AG08395 (cell line): ENCODE measurements around the gene CA9.
"Not testable (repeated sequence)": the region's sequence is repeated elsewhere in the genome, so short reads cannot be mapped to it uniquely, and the experiment has no call there.

ENCODE experiments used
- DNase-seq: peaks from one replicate; pipeline ENCODE4 v3.0.0; 2012; ENCODE audit warnings: mixed read lengths, low spot score

CA9 gene

GRCh38 chr9:35673132-35674024 lies at the start of gene CA9:
TSS of gene CA9 (plus strand) at chr9:35673928. CDS start at chr9:35673960, 32 bp downstream.
- no peak for DNase-seq

GRCh38 chr9:35627575-35627974 lies 46.2 kb upstream of the CA9 start:
- no peak for DNase-seq

GRCh38 chr9:35628389-35628991 lies 45.2 kb upstream of the CA9 start:
- no peak for DNase-seq

GRCh38 chr9:35629597-35629996 lies 44.1 kb upstream of the CA9 start:
- no peak for DNase-seq

GRCh38 chr9:35635730-35636129 lies 38.0 kb upstream of the CA9 start:
- no peak for DNase-seq

- no peak for DNase-seq
These were observed 37.4 kb upstream of the CA9 start for GRCh38 chr9:35636135-35636876.

- not testable (repeated sequence) for DNase-seq
These were observed 36.9 kb upstream of the CA9 start for GRCh38 chr9:35636877-35637246.

GRCh38 chr9:35637427-35637955 lies 36.2 kb upstream of the CA9 start:
- not testable (repeated sequence) for DNase-seq

- not testable (repeated sequence) for DNase-seq
These were observed 35.0 kb upstream of the CA9 start for GRCh38 chr9:35638751-35639150.

GRCh38 chr9:35639225-35639624 lies 34.5 kb upstream of the CA9 start:
- DNase-seq: not testable (repeated sequence)

GRCh38 chr9:35639631-35640030 lies 34.1 kb upstream of the CA9 start:
- no peak for DNase-seq

- DNase-seq: not testable (repeated sequence)
These were observed 33.3 kb upstream of the CA9 start for GRCh38 chr9:35640431-35640830.

- not testable (repeated sequence) for DNase-seq
These were observed 32.2 kb upstream of the CA9 start for GRCh38 chr9:35641478-35641877.

- no peak for DNase-seq
These were observed 30.7 kb upstream of the CA9 start for GRCh38 chr9:35643046-35643445.

GRCh38 chr9:35645736-35646135 lies 28.0 kb upstream of the CA9 start:
- not testable (repeated sequence) for DNase-seq

- no peak for DNase-seq
These were observed 27.6 kb upstream of the CA9 start for GRCh38 chr9:35646153-35646532.

- peak; percentile 95 for DNase-seq
These were observed 27.0 kb upstream of the CA9 start for GRCh38 chr9:35646533-35647265.

GRCh38 chr9:35649431-35650340 lies 24.0 kb upstream of the CA9 start:
- no peak for DNase-seq

- no peak for DNase-seq
These were observed 23.2 kb upstream of the CA9 start, which contains the start of gene SIT1 for GRCh38 chr9:35650341-35651158. TSS of gene SIT1 (minus strand) at chr9:35650931. CDS start at chr9:35650853, 78 bp downstream.
